PC-9 (cell line): ENCODE results near the gene THSD7B. TPM values are rescaled to one million over a fixed set of nuclear protein-coding genes. Genes with fewer than 3 reads are reported as not detected.

Experiments
- BruUV-seq: library from RNA; stranded (reverse); fragments of 400-500 nt; replicated peaks from 2 replicates; lab custom pipeline; 2021; lab: Mats Ljungman, UMichigan
- CTCF ChIA-PET: fragments of 300-600 bp; sonication (Branson Sonifier 250); formaldehyde crosslinking; loops from one replicate; lab custom pipeline; 2022; ENCODE audit warnings: antibody characterized with exemption; lab: Charles Lee
- POLR2A ChIA-PET: fragments of 300-600 bp; sonication (Branson Sonifier 250); formaldehyde crosslinking; loops from one replicate; lab custom pipeline; 2022; ENCODE audit warnings: antibody characterized with exemption; ENCODE audit not compliant: unreplicated experiment; lab: Charles Lee
- DNase-seq, 2 experiments: peaks; one replicate each; pipeline versions ENCODE4 v3.0.0 to v3.0.0-alpha.2; 2015 to 2022; ENCODE audit warnings: mixed read lengths in 1 of 2
- H2AFZ ChIP-seq: fragments of 200-600 bp; sonication (generic); 2 replicates; pipeline ENCODE4 v1.8.1; 2017; ENCODE audit warnings: antibody characterized with exemption
- H3F3A ChIP-seq: fragments of 200-600 bp; sonication (generic); 2 replicates; pipeline ENCODE4 v1.8.1; 2017; ENCODE audit warnings: antibody characterized with exemption, mild to moderate bottlenecking, low read depth; ENCODE audit not compliant: insufficient read depth
- H3K27ac ChIP-seq: fragments of 200-600 bp; sonication (generic); 2 replicates; pipeline ENCODE4 v1.6.1; 2016; ENCODE audit warnings: mixed run types
- H3K27me3 ChIP-seq: fragments of 200-600 bp; sonication (generic); 2 replicates; pipeline ENCODE4 v1.6.1; 2016; ENCODE audit warnings: low read depth, mixed run types; ENCODE audit not compliant: insufficient read depth
- H3K36me3 ChIP-seq: fragments of 200-600 bp; sonication (generic); 2 replicates; pipeline ENCODE4 v1.6.1; 2016; ENCODE audit warnings: low read depth, mixed run types
- H3K4me1 ChIP-seq: fragments of 200-600 bp; sonication (generic); replicated peaks from 2 replicates; pipeline ENCODE4 v1.6.1; 2016; ENCODE audit warnings: mixed run types; ENCODE audit not compliant: insufficient read depth
- H3K4me2 ChIP-seq: fragments of 200-600 bp; sonication (generic); 2 replicates; pipeline ENCODE4 v1.6.1; 2017; ENCODE audit warnings: mixed run types
- H3K4me3 ChIP-seq: fragments of 200-600 bp; sonication (generic); 2 replicates; pipeline ENCODE4 v1.6.1; 2016; ENCODE audit warnings: mixed run types
- H3K79me2 ChIP-seq: fragments of 200-600 bp; sonication (generic); 2 replicates; pipeline ENCODE4 v1.6.1; 2017; ENCODE audit warnings: low read depth, mixed run types
- H3K9me2 ChIP-seq: fragments of 200-600 bp; sonication (generic); 2 replicates; pipeline ENCODE4 v1.8.1; 2017; ENCODE audit warnings: mild to moderate bottlenecking; ENCODE audit not compliant: insufficient read depth
- H3K9me3 ChIP-seq: fragments of 200-600 bp; sonication (generic); 2 replicates; pipeline ENCODE4 v1.8.1; 2016; ENCODE audit warnings: low read depth; ENCODE audit not compliant: insufficient read depth
- H4K20me1 ChIP-seq: fragments of 200-600 bp; sonication (generic); 2 replicates; pipeline ENCODE4 v1.8.1; 2017; ENCODE audit not compliant: insufficient read depth
- EZH2 ChIP-seq: fragments of 200-600 bp; sonication (generic); IDR thresholded peaks from 2 replicates; pipeline ENCODE4 v1.8.0; 2017; ENCODE audit warnings: antibody characterized with exemption, low read depth
- intact Hi-C: fragments of 100-400 bp; cut with micrococcal nuclease; formaldehyde crosslinking; loops from one replicate; pipeline ENCODE4 v1.10.0; 2022; ENCODE audit not compliant: unreplicated experiment
- total RNA-seq: library from RNA; stranded (reverse); gene quantifications from 2 replicates; pipeline ENCODE4 v1.2.3, GENCODE V29; 2021
- TF ChIP-seq, protein P1 (sequence below): fragments of 200-600 bp; sonication (generic); conservative IDR thresholded peaks from 2 replicates; pipeline ENCODE4 v1.6.1; 2017; ENCODE audit warnings: mixed run types, antibody characterized with exemption, mild to moderate bottlenecking, moderate library complexity

Gene THSD7B
- total RNA-seq, 1 experiment from 2014 or later, result not detected

DNA sequence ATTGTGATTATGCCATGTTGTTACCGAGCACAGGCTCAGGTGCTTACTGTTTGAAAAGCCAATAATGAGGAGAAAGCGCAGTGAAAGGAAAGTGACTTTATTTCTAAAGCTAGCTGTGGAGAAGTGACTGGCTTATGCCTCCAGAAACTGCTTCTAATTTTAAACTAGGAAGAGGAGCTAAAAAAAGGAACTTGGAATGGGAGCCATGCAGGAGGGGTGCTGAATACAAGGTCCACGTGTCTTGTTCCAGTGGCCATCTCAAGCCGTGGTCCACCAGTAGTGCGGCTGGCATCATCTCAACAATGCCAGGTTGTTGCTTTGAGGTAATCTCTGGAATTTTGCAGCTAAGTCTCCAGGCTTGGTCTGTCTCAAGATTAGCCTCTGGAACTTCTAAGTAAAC, 282.0 kb downstream of the THSD7B start:
- H3K27me3 ChIP-seq, result no peaks in the 10 kb centered on the region; the same call in 1 of the 2 replicates
- intact Hi-C loops, result no loop called here
- DNase-seq, result no peak
- H3K9me2 ChIP-seq, result no peaks in the 10 kb centered on the region
- H3K4me1 ChIP-seq, result no peaks in the 10 kb centered on the region
- H3K36me3 ChIP-seq, result no peaks in the 10 kb centered on the region
- H2AFZ ChIP-seq, result no peak overlapping the region
- ChIA-PET POLR2A (no interaction called here), CTCF (no interaction called here)
- no peaks in the 10 kb centered on the region for H3K9me3 ChIP-seq
- H3K79me2 ChIP-seq, result no peaks in the 10 kb centered on the region
- TF ChIP-seq EZH2, result no peak
- TF ChIP-seq, protein P1, sequence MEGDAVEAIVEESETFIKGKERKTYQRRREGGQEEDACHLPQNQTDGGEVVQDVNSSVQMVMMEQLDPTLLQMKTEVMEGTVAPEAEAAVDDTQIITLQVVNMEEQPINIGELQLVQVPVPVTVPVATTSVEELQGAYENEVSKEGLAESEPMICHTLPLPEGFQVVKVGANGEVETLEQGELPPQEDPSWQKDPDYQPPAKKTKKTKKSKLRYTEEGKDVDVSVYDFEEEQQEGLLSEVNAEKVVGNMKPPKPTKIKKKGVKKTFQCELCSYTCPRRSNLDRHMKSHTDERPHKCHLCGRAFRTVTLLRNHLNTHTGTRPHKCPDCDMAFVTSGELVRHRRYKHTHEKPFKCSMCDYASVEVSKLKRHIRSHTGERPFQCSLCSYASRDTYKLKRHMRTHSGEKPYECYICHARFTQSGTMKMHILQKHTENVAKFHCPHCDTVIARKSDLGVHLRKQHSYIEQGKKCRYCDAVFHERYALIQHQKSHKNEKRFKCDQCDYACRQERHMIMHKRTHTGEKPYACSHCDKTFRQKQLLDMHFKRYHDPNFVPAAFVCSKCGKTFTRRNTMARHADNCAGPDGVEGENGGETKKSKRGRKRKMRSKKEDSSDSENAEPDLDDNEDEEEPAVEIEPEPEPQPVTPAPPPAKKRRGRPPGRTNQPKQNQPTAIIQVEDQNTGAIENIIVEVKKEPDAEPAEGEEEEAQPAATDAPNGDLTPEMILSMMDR, result no peak
- no TSS peak for BruUV-seq
- no peak overlapping the region for H3K4me3 ChIP-seq
- no peak overlapping the region for H3K27ac ChIP-seq
- H4K20me1 ChIP-seq, result no peaks in the 10 kb centered on the region; the same call in 1 of the 2 replicates
- H3F3A ChIP-seq, result no peaks in the 10 kb centered on the region
- no peak overlapping the region for H3K4me2 ChIP-seq

DNA sequence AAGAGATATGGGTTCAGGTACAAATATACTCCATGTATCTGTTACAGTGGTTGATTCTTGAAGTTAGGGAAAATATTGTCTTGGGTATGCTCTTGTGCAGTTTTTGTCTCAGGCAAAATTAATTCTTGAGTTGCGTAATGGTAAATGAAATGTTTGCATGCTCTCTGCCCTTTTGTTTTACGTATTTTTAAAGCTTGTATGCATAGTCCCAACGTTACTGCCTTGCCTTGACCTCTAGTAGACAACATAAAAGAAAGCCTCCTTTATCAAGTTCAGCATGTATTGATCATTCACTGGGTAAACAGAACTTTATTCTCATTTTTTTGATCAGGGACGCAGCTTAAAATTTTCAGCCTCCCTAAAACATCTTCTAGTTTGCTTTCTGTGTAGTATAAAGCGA, 283.1 kb downstream of the THSD7B start:
- no peak for TF ChIP-seq EZH2
- TF ChIP-seq, protein P1, result no peak
- no peak overlapping the region for H2AFZ ChIP-seq
- ChIA-PET CTCF (no interaction called here), POLR2A (no interaction called here)
- H3K9me3 ChIP-seq, result no peaks in the 10 kb centered on the region
- no peaks in the 10 kb centered on the region for H3K36me3 ChIP-seq
- H3K4me3 ChIP-seq, result no peak overlapping the region
- H3F3A ChIP-seq, result no peaks in the 10 kb centered on the region
- H3K9me2 ChIP-seq, result no peaks in the 10 kb centered on the region
- no peak overlapping the region for H3K27ac ChIP-seq
- intact Hi-C loops, result no loop called here
- no peaks in the 10 kb centered on the region; the same call in 1 of the 2 replicates for H3K27me3 ChIP-seq
- no peaks in the 10 kb centered on the region for H3K4me1 ChIP-seq
- H4K20me1 ChIP-seq, result no peaks in the 10 kb centered on the region; the same call in 1 of the 2 replicates
- H3K79me2 ChIP-seq, result no peaks in the 10 kb centered on the region
- DNase-seq, result no peak
- BruUV-seq, result no TSS peak
- no peak overlapping the region for H3K4me2 ChIP-seq

DNA sequence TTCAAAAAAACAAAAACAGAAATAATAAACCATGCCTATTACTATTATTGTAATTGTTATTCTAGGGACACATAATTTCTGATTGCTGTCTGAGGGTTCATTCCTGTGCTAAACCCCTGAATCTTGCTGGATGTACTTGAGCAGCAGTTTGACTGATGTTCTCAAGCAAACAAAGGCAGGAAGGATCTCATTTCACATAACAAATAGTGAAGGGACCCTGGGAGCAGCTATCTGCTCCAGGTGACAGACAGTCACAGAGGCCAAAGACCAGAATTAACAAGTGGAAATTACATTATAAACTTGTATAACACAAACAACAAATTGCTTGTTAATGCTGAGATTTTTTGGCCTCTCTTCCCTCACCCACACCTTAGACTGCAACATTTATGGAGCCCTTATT, 284.2 kb downstream of the THSD7B start:
- no peaks in the 10 kb centered on the region; the same call in 1 of the 2 replicates for H3K27me3 ChIP-seq
- TF ChIP-seq, protein P1, result no peak

More for the DNA sequence above, 284.2 kb downstream of the THSD7B start:
- H3K4me1 ChIP-seq, result no peaks in the 10 kb centered on the region
- H3K4me3 ChIP-seq, result no peak overlapping the region
- H3K4me2 ChIP-seq, result no peak overlapping the region
- intact Hi-C loops, result no loop called here
- no TSS peak for BruUV-seq
- no peak overlapping the region for H3K27ac ChIP-seq
- H2AFZ ChIP-seq, result no peak overlapping the region
- no peaks in the 10 kb centered on the region for H3K79me2 ChIP-seq
- no peaks in the 10 kb centered on the region for H3K9me2 ChIP-seq
- H3K9me3 ChIP-seq, result no peaks in the 10 kb centered on the region
- ChIA-PET POLR2A (no interaction called here), CTCF (no interaction called here)
- H3K36me3 ChIP-seq, result no peaks in the 10 kb centered on the region
- H4K20me1 ChIP-seq, result no peaks in the 10 kb centered on the region; the same call in 1 of the 2 replicates
- DNase-seq, result no peak
- no peaks in the 10 kb centered on the region for H3F3A ChIP-seq
